AG09319 (cell line): ENCODE results near the gene SGMS1.

ENCODE experiments used
- DNase-seq: peaks from one replicate; pipeline ENCODE4 v3.0.0-alpha.2; 2010; ENCODE audit warnings: low read depth; ENCODE audit errors: extremely low read depth
- TF ChIP-seq, protein P1 (sequence below): IDR thresholded peaks from 2 replicates; pipeline ENCODE4 v1.5.1; 2011; ENCODE audit warnings: low read depth, mild to moderate bottlenecking, inconsistent platforms, low read length, moderate library complexity

SGMS1 gene

DNA sequence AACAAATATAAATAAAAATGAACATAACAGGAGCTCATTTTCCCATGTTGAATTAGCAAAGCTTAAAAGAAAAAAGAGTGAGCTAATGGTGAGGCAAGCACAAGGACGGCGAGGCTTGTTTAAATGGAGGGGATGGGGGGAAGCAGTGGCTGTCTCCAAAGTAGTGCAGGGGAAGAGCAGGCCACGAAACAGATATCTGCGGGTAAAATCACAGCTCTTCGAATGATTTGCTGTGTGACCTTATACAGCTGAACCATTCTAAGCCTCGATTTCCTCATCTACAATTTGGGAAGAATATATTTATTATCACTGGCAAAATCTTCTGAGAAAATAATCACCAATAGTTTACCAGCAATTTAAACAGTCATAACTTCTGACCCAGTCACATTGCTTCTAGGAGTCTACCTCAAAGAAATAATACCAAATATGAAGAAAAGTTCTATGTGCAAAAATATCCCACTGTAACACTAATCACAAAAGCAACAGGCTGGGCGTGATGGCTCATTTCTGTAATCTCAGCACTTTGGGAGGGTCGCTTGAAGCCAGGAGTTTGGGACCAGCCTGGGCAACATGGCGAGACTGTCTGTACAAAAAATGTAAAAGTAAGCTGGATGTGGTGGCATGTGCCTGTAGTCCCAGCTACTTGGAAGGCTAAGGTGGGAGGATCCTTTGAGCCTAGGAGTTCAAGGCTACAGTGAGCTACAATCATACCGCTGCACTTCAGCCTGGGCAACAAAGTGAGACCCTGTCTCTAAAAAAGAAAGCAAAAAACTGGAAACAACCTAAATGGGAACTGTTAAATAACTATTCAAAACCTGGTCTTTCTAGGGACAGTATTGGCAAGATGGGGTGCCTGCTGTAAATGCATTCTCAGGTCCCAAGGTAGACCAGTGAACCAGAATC is 309.3 kb downstream of the SGMS1 start:
- no peak for DNase-seq
- TF ChIP-seq, protein P1, sequence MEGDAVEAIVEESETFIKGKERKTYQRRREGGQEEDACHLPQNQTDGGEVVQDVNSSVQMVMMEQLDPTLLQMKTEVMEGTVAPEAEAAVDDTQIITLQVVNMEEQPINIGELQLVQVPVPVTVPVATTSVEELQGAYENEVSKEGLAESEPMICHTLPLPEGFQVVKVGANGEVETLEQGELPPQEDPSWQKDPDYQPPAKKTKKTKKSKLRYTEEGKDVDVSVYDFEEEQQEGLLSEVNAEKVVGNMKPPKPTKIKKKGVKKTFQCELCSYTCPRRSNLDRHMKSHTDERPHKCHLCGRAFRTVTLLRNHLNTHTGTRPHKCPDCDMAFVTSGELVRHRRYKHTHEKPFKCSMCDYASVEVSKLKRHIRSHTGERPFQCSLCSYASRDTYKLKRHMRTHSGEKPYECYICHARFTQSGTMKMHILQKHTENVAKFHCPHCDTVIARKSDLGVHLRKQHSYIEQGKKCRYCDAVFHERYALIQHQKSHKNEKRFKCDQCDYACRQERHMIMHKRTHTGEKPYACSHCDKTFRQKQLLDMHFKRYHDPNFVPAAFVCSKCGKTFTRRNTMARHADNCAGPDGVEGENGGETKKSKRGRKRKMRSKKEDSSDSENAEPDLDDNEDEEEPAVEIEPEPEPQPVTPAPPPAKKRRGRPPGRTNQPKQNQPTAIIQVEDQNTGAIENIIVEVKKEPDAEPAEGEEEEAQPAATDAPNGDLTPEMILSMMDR: no peak

DNA sequence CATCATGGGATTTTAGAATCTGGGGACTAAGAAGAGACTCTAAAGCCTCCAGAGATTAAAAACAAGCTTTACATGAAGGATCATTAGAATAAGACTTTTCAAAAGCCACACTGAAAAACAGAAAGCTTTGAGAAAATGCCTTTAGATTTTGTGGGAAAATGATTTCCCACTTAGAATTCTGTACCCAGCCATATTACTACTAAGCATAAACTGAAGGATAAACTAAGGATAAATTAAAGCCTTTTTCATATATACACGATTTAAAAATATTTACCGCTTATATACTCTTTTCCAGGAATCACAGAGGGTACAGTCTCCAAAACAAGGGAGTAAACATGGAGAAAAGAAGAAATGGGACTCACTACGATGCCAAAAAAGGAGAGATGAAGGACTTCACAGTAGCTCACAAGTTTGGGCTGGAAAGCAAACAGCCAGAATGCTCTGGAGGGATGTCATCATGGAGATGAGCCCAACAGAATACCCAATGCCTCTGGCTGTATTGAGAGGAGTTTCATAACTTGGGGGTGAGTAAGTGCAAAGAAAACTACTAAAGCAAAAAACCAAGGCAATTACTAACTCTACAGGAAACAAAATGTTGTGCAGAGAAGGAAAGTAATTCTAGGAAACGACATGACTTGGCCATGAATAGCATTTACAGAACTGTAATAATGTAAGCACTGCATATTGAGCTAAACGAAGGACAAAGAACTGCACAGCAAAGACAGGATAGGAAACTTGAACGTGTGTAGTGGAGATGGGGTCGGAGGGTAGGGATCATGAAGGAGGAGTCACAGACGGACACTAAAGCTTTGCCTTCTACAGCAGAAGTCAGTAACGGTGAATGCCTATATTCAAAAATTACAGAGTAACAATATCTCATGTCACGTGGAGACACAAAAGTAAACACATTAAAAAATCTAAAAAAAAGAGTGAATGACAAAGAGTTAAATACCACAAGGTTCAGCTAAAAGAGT is 311.0 kb downstream of the SGMS1 start:
- DNase-seq: peak; percentile 1
- TF ChIP-seq, protein P1: no peak

DNA sequence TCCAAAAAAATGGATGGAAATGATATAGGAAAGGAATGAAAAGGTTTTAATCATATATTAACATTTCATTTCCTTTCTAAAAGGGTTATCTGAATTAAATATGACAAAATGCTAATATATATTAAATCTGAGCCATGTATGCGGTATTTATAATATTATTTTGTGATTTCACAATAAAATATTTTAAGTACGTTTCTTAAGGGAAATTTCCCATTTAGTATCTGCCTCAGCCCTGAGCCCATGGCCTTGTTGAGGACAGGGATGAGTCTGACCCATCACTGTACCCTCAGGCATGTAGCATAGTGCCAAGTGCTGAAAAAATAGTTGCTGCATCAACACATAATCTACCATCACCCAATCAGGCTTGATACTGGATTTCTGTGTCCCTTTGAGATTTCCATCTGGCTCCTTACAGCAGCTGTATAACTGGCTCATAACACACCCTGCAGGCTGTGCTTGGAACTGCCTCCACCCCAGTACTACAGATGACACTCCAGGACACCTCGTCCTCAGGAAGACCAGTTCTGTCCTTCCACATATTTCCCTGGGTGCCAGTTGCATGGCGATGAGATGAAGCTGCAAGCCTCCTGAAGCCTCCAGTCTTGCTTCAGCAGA is 313.1 kb downstream of the SGMS1 start:
- no peak for DNase-seq
- TF ChIP-seq, protein P1: no peak; the same call in 1 of the 2 replicates

DNA sequence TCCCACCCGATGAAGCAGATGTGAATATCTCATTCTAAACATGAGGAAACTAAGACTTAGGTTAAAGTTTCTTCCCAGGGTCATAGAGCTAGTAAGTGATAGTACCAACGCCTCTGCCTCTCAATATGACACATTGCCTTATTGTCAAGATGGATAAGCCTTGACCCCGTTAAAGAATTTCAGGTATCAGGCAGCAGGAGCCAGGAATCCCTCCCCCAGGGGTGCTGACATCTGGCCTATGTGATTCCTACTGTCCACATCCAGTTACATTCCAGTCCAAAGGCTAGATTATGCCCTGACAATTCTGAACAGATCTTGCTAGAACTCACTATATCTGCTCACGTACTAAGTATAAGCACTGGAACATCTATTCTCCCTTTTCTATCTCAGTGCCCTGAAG is 314.4 kb downstream of the SGMS1 start:
- TF ChIP-seq, protein P1: no peak
- DNase-seq: no peak

DNA sequence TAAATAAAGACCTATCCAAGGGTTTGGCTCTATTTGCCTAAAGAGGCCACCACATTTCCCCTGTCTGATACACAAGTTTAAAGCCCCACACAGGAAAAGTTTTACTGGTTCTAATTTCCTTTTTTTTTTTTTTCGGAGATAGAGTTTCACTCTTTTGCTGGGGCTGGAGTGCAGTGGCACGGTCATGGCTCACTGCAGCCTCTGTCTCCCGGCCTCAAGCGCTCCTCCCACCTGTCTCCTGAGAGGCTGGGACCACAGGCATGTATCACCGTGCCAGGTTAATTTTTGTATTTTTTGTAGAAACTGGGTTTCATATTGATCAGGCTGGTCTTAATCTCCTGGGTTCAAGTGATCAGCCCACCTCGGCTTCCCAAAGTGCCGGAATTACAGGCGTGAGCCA is 319.1 kb downstream of the SGMS1 start:
- DNase-seq: no peak
- TF ChIP-seq, protein P1: no peak

DNA sequence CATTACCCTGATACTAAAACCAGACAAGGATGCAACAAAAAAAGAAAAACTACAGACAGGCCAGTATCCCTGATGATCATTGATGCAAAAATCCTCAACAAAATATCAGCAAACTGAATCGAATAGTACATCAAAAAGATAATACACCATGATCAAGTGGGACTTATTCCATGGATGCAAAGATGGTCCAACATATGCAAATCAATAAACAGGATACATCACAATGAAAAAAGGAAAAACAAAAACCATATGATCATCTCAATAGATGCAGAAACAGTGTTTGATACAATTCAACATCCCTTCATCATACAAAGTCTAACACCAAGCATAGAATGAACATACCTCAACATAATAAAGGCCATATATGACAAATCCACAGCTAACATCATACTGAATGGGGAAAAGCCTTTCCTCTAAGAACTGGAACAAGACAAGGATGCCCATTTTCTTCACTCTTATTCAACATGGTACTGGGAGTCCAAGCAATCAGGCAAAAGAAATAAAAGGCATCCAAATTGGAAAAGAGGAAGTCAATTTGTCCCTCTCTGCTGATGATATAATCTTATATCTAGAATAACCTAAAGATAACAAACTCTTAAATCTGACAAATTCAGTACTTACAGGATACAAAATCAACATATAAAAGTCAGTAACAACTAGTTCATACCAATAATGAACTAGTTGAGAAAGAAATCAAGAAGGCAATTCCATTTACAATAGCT is 323.6 kb downstream of the SGMS1 start:
- TF ChIP-seq, protein P1: no peak
- DNase-seq: no peak
